PFSK-1 (cell line): ENCODE results near the gene SLC19A1.

Source experiments
- FOXP2 ChIP-seq: optimal IDR thresholded peaks from 2 replicates; pipeline ENCODE3; 2011; ENCODE audit warnings: borderline replicate concordance, control low read depth, inconsistent platforms; ENCODE audit not compliant: insufficient read depth; ENCODE audit errors: extremely low read length, extremely low read depth
- POLR2AphosphoS5 ChIP-seq: IDR thresholded peaks from 2 replicates; pipeline ENCODE4 v1.6.1; 2012; ENCODE audit warnings: low read depth, mild to moderate bottlenecking, control low read depth, low read length, moderate library complexity
- REST ChIP-seq, 2 experiments: IDR thresholded peaks; 2 replicates each; pipeline versions ENCODE4 v1.6.1 to v1.8.0; 2011 to 2012; ENCODE audit warnings: low read depth in 2 of 2, low read length in 2 of 2, control low read depth in 1 of 2, inconsistent platforms in 1 of 2, mild to moderate bottlenecking in 1 of 2, moderate library complexity in 1 of 2; ENCODE audit not compliant: insufficient read depth in 1 of 2
- SIN3A ChIP-seq: IDR thresholded peaks from 2 replicates; pipeline ENCODE4 v1.6.1; 2012; ENCODE audit warnings: mild to moderate bottlenecking, low read length, moderate library complexity, borderline replicate concordance; ENCODE audit not compliant: insufficient read depth
- TAF1 ChIP-seq: IDR thresholded peaks from 2 replicates; pipeline ENCODE4 v1.6.1; 2012; ENCODE audit warnings: low read length, control low read depth, borderline replicate concordance; ENCODE audit not compliant: insufficient read depth

The SLC19A1 gene

GRCh38 chr21:45572231-45572630, 30.0 kb upstream of the SLC19A1 start:
- TF ChIP-seq TAF1 = no peak

- TF ChIP-seq TAF1 (no peak), REST (IDR thresholded peaks at IDR 0.05; ENCODE audit: insufficient read depth in 1 of 2, low read depth in 2 of 2, low read length in 2 of 2) (no peak), SIN3A (no peak), POLR2AphosphoS5 (no peak), FOXP2 (no peak)
Measured at GRCh38 chr21:45571641-45572040, 29.4 kb upstream of the SLC19A1 start.

GRCh38 chr21:45570826-45571601, 28.8 kb upstream of the SLC19A1 start:
- TF ChIP-seq REST (IDR thresholded peaks at IDR 0.05; ENCODE audit: insufficient read depth in 1 of 2, low read depth in 2 of 2, low read length in 2 of 2) (no peak), TAF1 (no peak), SIN3A (no peak), POLR2AphosphoS5 (no peak), FOXP2 (no peak)

- TF ChIP-seq POLR2AphosphoS5 (no peak), REST (IDR thresholded peaks at IDR 0.05; ENCODE audit: insufficient read depth in 1 of 2, low read depth in 2 of 2, low read length in 2 of 2) (no peak), SIN3A (no peak), TAF1 (no peak), FOXP2 (no peak)
Measured at GRCh38 chr21:45570071-45570470, 27.8 kb upstream of the SLC19A1 start.

GRCh38 chr21:45568383-45568782, 26.1 kb upstream of the SLC19A1 start:
- no peak for TF ChIP-seq REST (IDR thresholded peaks at IDR 0.05; ENCODE audit: insufficient read depth in 1 of 2, low read depth in 2 of 2, low read length in 2 of 2)
- TF ChIP-seq POLR2AphosphoS5 = no peak
- TF ChIP-seq TAF1 = no peak
- no peak for TF ChIP-seq SIN3A
- no peak for TF ChIP-seq FOXP2
